ENCODE results near the gene COL4A3. TPM values are rescaled to one million over a fixed set of nuclear protein-coding genes. Genes with fewer than 3 reads are reported as not detected.

COL4A3 gene
- total RNA-seq, 1 donor, result not detected

DNA sequence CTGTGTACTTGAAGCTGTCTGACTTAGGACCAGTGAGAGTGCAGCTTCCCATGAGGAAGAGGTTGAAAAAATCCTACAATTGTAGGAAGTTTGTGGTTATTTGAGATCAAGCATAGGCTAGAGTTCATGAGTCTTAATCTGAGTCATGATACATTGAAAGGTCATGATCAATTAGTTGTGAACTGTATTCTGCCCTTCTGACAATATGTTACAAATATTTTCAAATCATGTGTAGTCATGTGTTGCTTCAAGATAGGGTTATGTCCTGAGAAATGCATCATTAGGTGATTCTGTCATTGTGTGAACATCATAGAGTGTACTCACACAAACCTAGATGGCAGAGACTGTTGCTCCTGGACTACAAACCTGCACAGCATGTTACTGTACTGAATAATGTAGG, 92.2 kb downstream of the COL4A3 start:
- H3K4me3 ChIP-seq (ENCODE audit: insufficient read depth, low read length), result no peak overlapping the region
- no peaks in the 10 kb centered on the region for H4K20me1 ChIP-seq (ENCODE audit: insufficient read depth, low read length)
- no peak overlapping the region for H3K4me2 ChIP-seq (ENCODE audit: insufficient read depth, low read length)
- TF ChIP-seq, protein P1, sequence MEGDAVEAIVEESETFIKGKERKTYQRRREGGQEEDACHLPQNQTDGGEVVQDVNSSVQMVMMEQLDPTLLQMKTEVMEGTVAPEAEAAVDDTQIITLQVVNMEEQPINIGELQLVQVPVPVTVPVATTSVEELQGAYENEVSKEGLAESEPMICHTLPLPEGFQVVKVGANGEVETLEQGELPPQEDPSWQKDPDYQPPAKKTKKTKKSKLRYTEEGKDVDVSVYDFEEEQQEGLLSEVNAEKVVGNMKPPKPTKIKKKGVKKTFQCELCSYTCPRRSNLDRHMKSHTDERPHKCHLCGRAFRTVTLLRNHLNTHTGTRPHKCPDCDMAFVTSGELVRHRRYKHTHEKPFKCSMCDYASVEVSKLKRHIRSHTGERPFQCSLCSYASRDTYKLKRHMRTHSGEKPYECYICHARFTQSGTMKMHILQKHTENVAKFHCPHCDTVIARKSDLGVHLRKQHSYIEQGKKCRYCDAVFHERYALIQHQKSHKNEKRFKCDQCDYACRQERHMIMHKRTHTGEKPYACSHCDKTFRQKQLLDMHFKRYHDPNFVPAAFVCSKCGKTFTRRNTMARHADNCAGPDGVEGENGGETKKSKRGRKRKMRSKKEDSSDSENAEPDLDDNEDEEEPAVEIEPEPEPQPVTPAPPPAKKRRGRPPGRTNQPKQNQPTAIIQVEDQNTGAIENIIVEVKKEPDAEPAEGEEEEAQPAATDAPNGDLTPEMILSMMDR (IDR thresholded peaks at IDR 0.05; ENCODE audit: extremely low read depth, low read depth, low read length), result no peak
- no peak overlapping the region for H2AFZ ChIP-seq (ENCODE audit: low read length)
- H3K79me2 ChIP-seq (ENCODE audit: insufficient read depth, low read length), result no peaks in the 10 kb centered on the region
- no peak overlapping the region for H3K27ac ChIP-seq (ENCODE audit: low read depth, low read length)
- H3K4me1 ChIP-seq (ENCODE audit: insufficient read depth, low read length), result no peaks in the 10 kb centered on the region
- H3K9me3 ChIP-seq (ENCODE audit: low read depth, low read length), result no peaks in the 10 kb centered on the region
- H3K36me3 ChIP-seq (ENCODE audit: insufficient read depth, low read length), result no peaks in the 10 kb centered on the region
- no peaks in the 10 kb centered on the region for H3K27me3 ChIP-seq (ENCODE audit: insufficient read depth, low read length)
- no peak for DNase-seq (ENCODE audit: insufficient read length, low spot score, missing footprints)

DNA sequence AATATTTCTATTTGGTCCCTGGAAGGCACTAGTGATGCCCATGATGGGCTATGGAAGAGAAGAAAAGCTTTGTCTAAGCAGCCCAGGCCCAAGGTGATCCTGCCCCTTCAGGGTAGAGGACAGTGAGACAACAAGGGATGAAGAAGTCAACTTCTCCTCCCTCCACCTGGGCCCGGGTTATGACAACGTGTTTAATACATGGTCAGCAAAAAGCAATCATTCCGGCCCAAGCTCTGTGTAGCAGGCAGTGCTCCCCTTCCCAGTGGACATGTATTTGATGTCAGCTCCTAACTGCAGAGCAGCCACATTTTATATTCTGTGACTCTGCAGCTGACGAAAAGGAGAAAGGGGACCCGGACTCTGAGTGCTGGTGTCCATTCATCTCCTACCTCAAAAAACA, 93.4 kb downstream of the COL4A3 start:
- no peak overlapping the region for H3K4me3 ChIP-seq (ENCODE audit: insufficient read depth, low read length)

DNA sequence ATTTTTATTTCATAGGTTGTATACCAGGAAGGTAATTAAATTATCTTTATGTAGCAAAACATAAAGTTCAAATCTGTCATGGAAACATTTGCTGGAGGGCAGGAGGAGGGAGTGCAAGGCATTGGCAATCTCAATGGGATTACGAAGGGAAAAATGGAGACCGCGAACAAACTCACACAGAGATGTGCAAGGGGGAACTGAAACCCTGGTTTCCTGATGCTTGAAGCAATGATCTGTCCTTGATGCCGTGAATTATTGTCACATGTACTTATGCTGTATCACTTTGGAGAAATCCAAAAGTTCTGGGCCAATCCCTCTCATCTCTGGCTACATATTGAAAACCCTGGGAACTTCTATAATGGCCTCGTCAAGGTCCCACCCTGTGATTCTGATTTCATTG, 95.6 kb downstream of the COL4A3 start:
- no peak overlapping the region for H3K27ac ChIP-seq (ENCODE audit: low read depth, low read length)
- no peak for DNase-seq (ENCODE audit: insufficient read length, low spot score, missing footprints)
- TF ChIP-seq, protein P1 (IDR thresholded peaks at IDR 0.05; ENCODE audit: extremely low read depth, low read depth, low read length), result no peak
- H3K4me1 ChIP-seq (ENCODE audit: insufficient read depth, low read length), result no peaks in the 10 kb centered on the region
- no peaks in the 10 kb centered on the region for H3K79me2 ChIP-seq (ENCODE audit: insufficient read depth, low read length)
- H3K27me3 ChIP-seq (ENCODE audit: insufficient read depth, low read length), result no peaks in the 10 kb centered on the region
- no peak overlapping the region for H3K4me3 ChIP-seq (ENCODE audit: insufficient read depth, low read length)
- no peaks in the 10 kb centered on the region for H3K9me3 ChIP-seq (ENCODE audit: low read depth, low read length)
- H2AFZ ChIP-seq (ENCODE audit: low read length), result no peak overlapping the region
- H4K20me1 ChIP-seq (ENCODE audit: insufficient read depth, low read length), result no peaks in the 10 kb centered on the region
- H3K36me3 ChIP-seq (ENCODE audit: insufficient read depth, low read length), result no peaks in the 10 kb centered on the region
- H3K4me2 ChIP-seq (ENCODE audit: insufficient read depth, low read length), result no peak overlapping the region

More for the DNA sequence above, 93.4 kb downstream of the COL4A3 start:
- Histone ChIP-seq H3K79me2 (ENCODE audit: insufficient read depth, low read length) (no peaks in the 10 kb centered on the region), H4K20me1 (ENCODE audit: insufficient read depth, low read length) (no peaks in the 10 kb centered on the region), H3K9me3 (ENCODE audit: low read depth, low read length) (no peaks in the 10 kb centered on the region), H3K36me3 (ENCODE audit: insufficient read depth, low read length) (no peaks in the 10 kb centered on the region), H3K4me1 (ENCODE audit: insufficient read depth, low read length) (no peaks in the 10 kb centered on the region), H2AFZ (ENCODE audit: low read length) (no peak overlapping the region), H3K4me2 (ENCODE audit: insufficient read depth, low read length) (no peak overlapping the region), H3K27ac (ENCODE audit: low read depth, low read length) (no peak overlapping the region), H3K27me3 (ENCODE audit: insufficient read depth, low read length) (no peaks in the 10 kb centered on the region)
- no peak for DNase-seq (ENCODE audit: insufficient read length, low spot score, missing footprints)
- TF ChIP-seq, protein P1 (IDR thresholded peaks at IDR 0.05; ENCODE audit: extremely low read depth, low read depth, low read length), result no peak

DNA sequence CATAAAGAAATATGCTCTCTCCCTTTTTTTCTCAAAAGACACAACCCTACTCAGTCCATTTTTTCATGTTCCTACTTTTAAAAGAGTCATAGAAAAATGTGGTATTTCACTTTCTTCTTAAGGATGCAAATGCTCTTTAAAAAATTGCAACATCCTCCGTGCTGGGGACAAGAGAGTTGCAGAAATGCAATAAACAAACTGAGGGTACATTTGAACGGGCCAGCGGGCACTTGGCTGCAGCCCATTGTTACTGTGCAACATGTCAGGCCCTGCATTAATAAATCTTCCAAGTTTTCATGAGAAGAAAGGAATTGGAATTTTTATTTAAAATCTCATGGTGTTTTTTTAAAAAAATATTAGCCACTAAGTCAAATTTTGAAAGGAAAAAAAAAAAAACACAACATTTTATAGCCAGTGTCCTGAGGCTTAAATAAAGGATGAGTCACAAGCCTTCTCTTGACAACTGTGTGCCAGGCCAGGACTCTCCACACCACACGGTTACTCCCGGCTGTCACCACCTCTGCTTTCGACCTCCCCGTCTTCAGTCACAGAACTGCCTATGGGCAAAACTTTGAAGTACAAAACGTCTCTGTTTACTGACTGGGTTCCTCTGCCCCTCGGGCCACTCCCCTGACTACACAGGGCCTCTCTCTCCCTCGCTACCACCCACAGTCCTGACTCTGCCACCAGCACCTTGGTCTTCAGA, 103.1 kb downstream of the COL4A3 start:
- Histone ChIP-seq H4K20me1 (ENCODE audit: insufficient read depth, low read length) (no peaks in the 10 kb centered on the region), H3K79me2 (ENCODE audit: insufficient read depth, low read length) (no peaks in the 10 kb centered on the region), H3K4me1 (ENCODE audit: insufficient read depth, low read length) (no peaks in the 10 kb centered on the region), H3K36me3 (ENCODE audit: insufficient read depth, low read length) (no peaks in the 10 kb centered on the region), H3K27me3 (ENCODE audit: insufficient read depth, low read length) (no peaks in the 10 kb centered on the region), H3K4me2 (ENCODE audit: insufficient read depth, low read length) (no peak overlapping the region), H2AFZ (ENCODE audit: low read length) (no peak overlapping the region), H3K27ac (ENCODE audit: low read depth, low read length) (no peak overlapping the region), H3K9me3 (ENCODE audit: low read depth, low read length) (no peaks in the 10 kb centered on the region), H3K4me3 (ENCODE audit: insufficient read depth, low read length) (no peak overlapping the region)
- TF ChIP-seq, protein P1 (IDR thresholded peaks at IDR 0.05; ENCODE audit: extremely low read depth, low read depth, low read length), result no peak
- peak; percentile 21 for DNase-seq (ENCODE audit: insufficient read length, low spot score, missing footprints)

All from osteoblast (primary cell).